ENCODE measurements around the gene ATP7A.

- no peak for TF ChIP-seq OSR1 (CRISPR knock-in tag; IDR thresholded peaks at IDR 0.05)
- TF ChIP-seq BACH2 (CRISPR knock-in tag; IDR thresholded peaks at IDR 0.05; ENCODE audit: borderline replicate concordance) = no peak
Observed at GRCh38 chrX:77967631-77968030, 57.1 kb downstream of the ATP7A start.
